B cell (primary cell): Measurements from ENCODE around the gene ECHDC1. TPM values are rescaled to one million over a fixed set of nuclear protein-coding genes. Genes with fewer than 3 reads are reported as not detected.

Experiments
- ATAC-seq: fragments of 200-7000 bp; cut with Tn5 transposase; one replicate; pipeline ENCODE4 v1.10.0; 2021; ENCODE audit warnings: low read depth, mild to moderate bottlenecking, moderate number of reproducible peaks, moderate library complexity
- CTCF ChIA-PET: fragments of 350-600 bp; sonication (Branson Sonifier 250); formaldehyde crosslinking; loops from one replicate; lab custom pipeline; 2021; ENCODE audit warnings: antibody characterized with exemption, inconsistent platforms; lab: Charles Lee
- POLR2A ChIA-PET: fragments of 350-600 bp; sonication (Branson Sonifier 250); formaldehyde crosslinking; loops from one replicate; lab custom pipeline; 2021; ENCODE audit warnings: antibody characterized with exemption; lab: Charles Lee
- DNase-seq: peaks from one replicate; pipeline ENCODE4 v3.0.0; 2013
- H2AFZ ChIP-seq: 2 replicates; pipeline ENCODE4 v1.6.1; 2012; ENCODE audit warnings: mild to moderate bottlenecking, low read depth, low read length; ENCODE audit not compliant: insufficient read depth, poor library complexity, severe bottlenecking
- H3K27ac ChIP-seq, 2 donors: 1 replicate in 1 of 2; 2 replicates in 1 of 2; pipeline ENCODE4 v1.5.1; 2012 to 2013; ENCODE audit warnings: low read length in 2 of 2, mild to moderate bottlenecking in 2 of 2, moderate library complexity in 1 of 2
- H3K27me3 ChIP-seq, 4 experiments: fragments of 200-600 bp in 1 of 4; sonication (generic) in 1 of 4; replicated peaks in 1 of 4; 1 replicate in 2 of 4; 2 replicates in 2 of 4; pipeline versions ENCODE4 v1.6.1 to v1.7.0; 2013 to 2016; ENCODE audit warnings: low read length in 3 of 4, mild to moderate bottlenecking in 2 of 4, mixed read lengths in 1 of 4, moderate library complexity in 1 of 4; ENCODE audit not compliant: insufficient read depth in 4 of 4, control insufficient read depth in 3 of 4; ENCODE audit errors: control extremely low read depth in 1 of 4
- H3K36me3 ChIP-seq, 2 experiments: replicated peaks in 1 of 2; 1 replicate in 1 of 2; 2 replicates in 1 of 2; pipeline versions ENCODE4 v1.6.1 to v1.7.1; 2013; ENCODE audit warnings: low read length in 1 of 2; ENCODE audit not compliant: insufficient read depth in 2 of 2, control insufficient read depth in 1 of 2; ENCODE audit errors: control extremely low read depth in 1 of 2, extremely low read depth in 1 of 2
- H3K4me1 ChIP-seq, 2 donors: fragments of 200-600 bp in 1 of 2; sonication (generic) in 1 of 2; 1 replicate in 1 of 2; 2 replicates in 1 of 2; pipeline versions ENCODE4 v1.5.1 to v1.6.1; 2013 to 2017; ENCODE audit warnings: low read length in 2 of 2; ENCODE audit not compliant: control insufficient read depth in 2 of 2, insufficient read depth in 2 of 2
- H3K4me2 ChIP-seq: replicated peaks from 2 replicates; pipeline ENCODE3; 2012; ENCODE audit warnings: mild to moderate bottlenecking, low read depth, low read length; ENCODE audit not compliant: poor library complexity, severe bottlenecking
- H3K4me3 ChIP-seq, 5 experiments: fragments of 200-600 bp in 1 of 5; sonication (generic) in 1 of 5; 1 replicate in 3 of 5; 2 replicates in 2 of 5; pipeline versions ENCODE4 v1.5.1 to v1.7.0; 2011 to 2016; ENCODE audit warnings: low read length in 4 of 5, mild to moderate bottlenecking in 4 of 5, low read depth in 2 of 5, control low read depth in 1 of 5, moderate library complexity in 1 of 5; ENCODE audit not compliant: insufficient read depth in 1 of 5; ENCODE audit errors: control extremely low read depth in 1 of 5, extremely low read depth in 1 of 5
- H3K79me2 ChIP-seq: fragments of 200-600 bp; sonication (generic); one replicate; pipeline ENCODE4 v1.6.0; 2016; ENCODE audit warnings: low read length; ENCODE audit not compliant: control insufficient read depth, insufficient read depth
- H3K9ac ChIP-seq: fragments of 200-600 bp; sonication (generic); 2 replicates; pipeline ENCODE4 v1.6.1; 2017; ENCODE audit warnings: mild to moderate bottlenecking, low read length, moderate library complexity
- H3K9me3 ChIP-seq, 3 donors: one replicate each; pipeline versions ENCODE4 v1.6.1 to v1.7.1; 2013; ENCODE audit warnings: low read length in 2 of 3; ENCODE audit not compliant: control insufficient read depth in 2 of 3, insufficient read depth in 1 of 3; ENCODE audit errors: control extremely low read depth in 1 of 3
- H4K20me1 ChIP-seq: 2 replicates; pipeline ENCODE4 v1.6.0; 2012; ENCODE audit warnings: mild to moderate bottlenecking, low read length; ENCODE audit not compliant: insufficient read depth, control insufficient read depth, poor library complexity, severe bottlenecking
- H3K27ac Mint-ChIP-seq: one replicate; pipeline ENCODE4 v1.8.0; 2021; ENCODE audit warnings: mixed read lengths
- H3K27me3 Mint-ChIP-seq: one replicate; pipeline ENCODE4 v1.8.0; 2021; ENCODE audit warnings: mixed read lengths
- H3K4me1 Mint-ChIP-seq: one replicate; pipeline ENCODE4 v1.8.0; 2021; ENCODE audit warnings: mixed read lengths
- H3K4me3 Mint-ChIP-seq: one replicate; pipeline ENCODE4 v1.8.0; 2021; ENCODE audit warnings: mixed read lengths
- H3K9me3 Mint-ChIP-seq: one replicate; pipeline ENCODE4 v1.8.0; 2022; ENCODE audit warnings: mixed read lengths; ENCODE audit not compliant: insufficient read depth
- CTCF ChIP-seq: fragments of 200-600 bp; IDR thresholded peaks from one replicate; pipeline ENCODE4 v1.8.0; 2022; ENCODE audit warnings: antibody characterized with exemption, mild to moderate bottlenecking
- EZH2 ChIP-seq: IDR thresholded peaks from 2 replicates; pipeline ENCODE4 v1.6.1; 2012; ENCODE audit warnings: borderline replicate concordance, low read depth, mild to moderate bottlenecking, moderate library complexity, low read length; ENCODE audit not compliant: insufficient read depth, poor library complexity, severe bottlenecking
- WGBS: methylation state at CpG from one replicate; pipeline ENCODE4 v1.1.5; 2013; ENCODE audit warnings: missing lambda C conversion rate; ENCODE audit not compliant: insufficient coverage; 5-methylcytosine and 5-hydroxymethylcytosine counted together
- intact Hi-C: fragments of 100-400 bp; cut with micrococcal nuclease; formaldehyde crosslinking; loops from one replicate; pipeline ENCODE4 v1.10.0; 2022
- polyA plus RNA-seq: library from polyadenylated mRNA; depleted of rRNA; stranded (reverse); fragments of >200 nt; gene quantifications from 2 replicates; pipeline ENCODE4 v1.2.3, GENCODE V29; 2012
- total RNA-seq, 2 donors: library from RNA; stranded (reverse); fragments of 120-200 nt in 1 of 2; gene quantifications; 1 replicate in 1 of 2; 2 replicates in 1 of 2; pipeline versions ENCODE4 v1.2.3 to v1.2.4, GENCODE V29; 2013 to 2022

Gene ECHDC1
- total and polyA plus RNA-seq, 2 donors (not counting 1 experiment from before 2014, with no cell fraction given) = 26.9 to 60.0 TPM

- ATAC-seq = no peak
- Histone ChIP-seq H2AFZ (no peak overlapping the region), H3K79me2 (no peaks in the 10 kb centered on the region), H3K4me1 (no peaks in the 10 kb centered on the region), H3K27ac (no peak overlapping the region), H3K9ac (no peak overlapping the region), H3K4me3 (no peak overlapping the region), H4K20me1 (no peaks in the 10 kb centered on the region), H3K4me2 (no peak overlapping the region), H3K9me3 (peaks cover 0 to 4% (median 0%) of the 10 kb centered on the region in 3 donors), H3K36me3 (no peaks in the 10 kb centered on the region), H3K27me3 (no peaks in the 10 kb centered on the region)
- H3K27ac Mint-ChIP-seq = no peak overlapping the region
- no peak overlapping the region for H3K4me3 Mint-ChIP-seq
- H3K9me3 Mint-ChIP-seq = no peaks in the 10 kb centered on the region
- ChIA-PET POLR2A (no interaction called here), CTCF (no interaction called here)
- WGBS = no CpG with 5 or more reads among the region's 3 CpGs
- no peaks in the 10 kb centered on the region for H3K27me3 Mint-ChIP-seq
- DNase-seq = no peak
- H3K4me1 Mint-ChIP-seq = no peaks in the 10 kb centered on the region
- intact Hi-C loops = no loop called here
- TF ChIP-seq EZH2 (no peak), CTCF (no peak)
Observed at GRCh38 chr6:127381384-127381783, 38.0 kb upstream of the ECHDC1 start.

GRCh38 chr6:127376685-127377084 is 33.3 kb upstream of the ECHDC1 start:
- H3K4me1 Mint-ChIP-seq = no peaks in the 10 kb centered on the region
- Histone ChIP-seq H2AFZ (no peak overlapping the region), H3K27ac (no peak overlapping the region), H3K4me3 (no peak overlapping the region), H3K27me3 (no peaks in the 10 kb centered on the region), H3K9me3 (peaks cover 0 to 4% (median 0%) of the 10 kb centered on the region in 3 donors), H4K20me1 (no peaks in the 10 kb centered on the region), H3K4me1 (no peaks in the 10 kb centered on the region), H3K79me2 (no peaks in the 10 kb centered on the region), H3K9ac (no peak overlapping the region), H3K36me3 (no peaks in the 10 kb centered on the region), H3K4me2 (no peak overlapping the region)
- ChIA-PET CTCF (no interaction called here), POLR2A (no interaction called here)
- peaks cover 1% of the 10 kb centered on the region for H3K9me3 Mint-ChIP-seq
- TF ChIP-seq EZH2 (no peak), CTCF (no peak)
- no peaks in the 10 kb centered on the region for H3K27me3 Mint-ChIP-seq
- DNase-seq (no peak), ATAC-seq (no peak)
- H3K27ac Mint-ChIP-seq = no peak overlapping the region
- no peak overlapping the region for H3K4me3 Mint-ChIP-seq
- intact Hi-C loops = no loop called here
- 100% methylated on average over 2 of the region's 2 CpGs for whole genome bisulfite sequencing
